GM12864 (cell line): Measurements from ENCODE around the gene PTPRM.
"Not testable (repeated sequence)": the region's sequence is repeated elsewhere in the genome, so short reads cannot be mapped to it uniquely, and the experiment has no call there.

Experiments used
- DNase-seq: peaks from one replicate; pipeline ENCODE4 v3.0.0-alpha.2; 2011; ENCODE audit warnings: low read depth
- H3K4me3 ChIP-seq: 2 replicates; pipeline ENCODE4 v1.5.1; 2011; ENCODE audit warnings: mild to moderate bottlenecking, low read depth, low read length, control low read depth
- TF ChIP-seq, protein P1 (sequence below): IDR thresholded peaks from 2 replicates; pipeline ENCODE4 v1.5.1; 2011; ENCODE audit warnings: low read depth, mild to moderate bottlenecking, moderate library complexity, low read length, control low read depth, inconsistent platforms; ENCODE audit errors: missing control alignments

Gene PTPRM

DNA sequence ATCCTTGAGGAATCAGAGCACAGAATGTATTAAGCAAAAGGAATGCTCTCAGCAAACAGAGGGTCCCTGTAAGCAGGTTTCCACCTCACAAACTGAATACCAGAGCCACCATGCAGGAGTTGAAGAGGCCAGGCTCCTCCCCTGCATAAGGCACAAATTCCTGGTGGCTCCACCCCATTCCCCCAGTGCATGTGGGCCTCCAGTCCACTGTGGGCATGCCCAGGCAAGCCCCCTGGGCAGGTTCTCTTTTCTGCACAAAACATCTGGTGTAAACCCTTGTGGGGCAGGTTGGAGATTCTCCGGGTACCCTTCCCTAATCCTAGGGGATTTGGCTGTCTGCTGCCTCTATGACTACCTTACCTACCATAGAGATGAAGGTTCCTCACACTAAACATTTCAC is 166.5 kb downstream of the PTPRM start:
- TF ChIP-seq, protein P1, sequence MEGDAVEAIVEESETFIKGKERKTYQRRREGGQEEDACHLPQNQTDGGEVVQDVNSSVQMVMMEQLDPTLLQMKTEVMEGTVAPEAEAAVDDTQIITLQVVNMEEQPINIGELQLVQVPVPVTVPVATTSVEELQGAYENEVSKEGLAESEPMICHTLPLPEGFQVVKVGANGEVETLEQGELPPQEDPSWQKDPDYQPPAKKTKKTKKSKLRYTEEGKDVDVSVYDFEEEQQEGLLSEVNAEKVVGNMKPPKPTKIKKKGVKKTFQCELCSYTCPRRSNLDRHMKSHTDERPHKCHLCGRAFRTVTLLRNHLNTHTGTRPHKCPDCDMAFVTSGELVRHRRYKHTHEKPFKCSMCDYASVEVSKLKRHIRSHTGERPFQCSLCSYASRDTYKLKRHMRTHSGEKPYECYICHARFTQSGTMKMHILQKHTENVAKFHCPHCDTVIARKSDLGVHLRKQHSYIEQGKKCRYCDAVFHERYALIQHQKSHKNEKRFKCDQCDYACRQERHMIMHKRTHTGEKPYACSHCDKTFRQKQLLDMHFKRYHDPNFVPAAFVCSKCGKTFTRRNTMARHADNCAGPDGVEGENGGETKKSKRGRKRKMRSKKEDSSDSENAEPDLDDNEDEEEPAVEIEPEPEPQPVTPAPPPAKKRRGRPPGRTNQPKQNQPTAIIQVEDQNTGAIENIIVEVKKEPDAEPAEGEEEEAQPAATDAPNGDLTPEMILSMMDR = no peak
- DNase-seq = no peak
- H3K4me3 ChIP-seq = no peak overlapping the region

- H3K4me3 ChIP-seq = no peak overlapping the region
- TF ChIP-seq, protein P1 = no peak
- no peak for DNase-seq
Observed at GRCh38 chr18:7735196-7735595, 168.1 kb downstream of the PTPRM start.

DNA sequence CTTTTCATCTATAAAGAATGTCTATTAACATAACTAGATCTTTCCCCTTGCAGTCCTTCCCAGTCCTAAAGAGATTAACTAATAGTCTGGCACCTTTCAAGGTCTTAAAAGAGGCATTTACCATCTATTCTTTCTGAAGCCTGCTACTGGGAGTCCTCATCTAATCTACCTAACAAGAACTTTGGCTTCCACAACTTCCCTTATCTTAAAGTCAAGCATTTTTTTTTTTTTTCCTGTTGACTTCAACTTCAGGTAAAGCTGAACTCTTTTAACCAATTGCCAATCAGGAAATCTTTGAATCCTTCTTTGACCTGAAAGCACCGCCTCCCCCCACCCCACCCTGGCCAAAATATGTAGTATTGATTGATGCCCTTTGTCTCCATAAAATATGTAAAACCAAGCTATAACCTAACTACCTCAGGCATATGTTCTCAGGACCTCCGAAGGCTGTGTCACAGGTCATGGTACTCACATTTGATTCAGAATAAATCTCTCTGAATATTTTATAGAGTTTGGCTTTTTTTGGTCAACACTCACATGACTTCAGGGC is 168.6 kb downstream of the PTPRM start:
- TF ChIP-seq, protein P1 = no peak

DNA sequence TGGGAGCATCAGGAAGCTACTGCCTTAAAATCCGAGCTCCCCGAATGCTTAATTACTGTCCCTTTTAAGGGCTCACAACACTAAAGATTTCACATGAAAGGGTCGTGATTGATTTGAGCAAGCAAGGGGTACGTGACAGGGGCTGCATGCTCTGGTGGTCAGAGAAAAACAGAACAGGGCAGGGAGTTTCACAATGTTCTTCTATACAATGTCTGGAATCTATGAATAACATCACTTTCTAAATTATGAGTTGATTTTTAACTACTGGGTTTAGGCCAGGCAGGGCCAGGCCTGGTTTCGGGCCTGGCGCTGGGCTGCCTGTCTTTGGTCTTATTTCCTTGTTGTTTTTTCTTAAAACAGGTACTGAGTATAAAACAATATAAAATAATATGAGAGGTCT is 169.4 kb downstream of the PTPRM start:
- not testable (repeated sequence) for H3K4me3 ChIP-seq, DNase-seq

More for the DNA sequence above, 168.6 kb downstream of the PTPRM start:
- no peak overlapping the region for H3K4me3 ChIP-seq
- no peak for DNase-seq

GRCh38 chr18:7737550-7737949 is 170.4 kb downstream of the PTPRM start:
- no peak for DNase-seq
- TF ChIP-seq, protein P1 = no peak
- no peak overlapping the region for H3K4me3 ChIP-seq

DNA sequence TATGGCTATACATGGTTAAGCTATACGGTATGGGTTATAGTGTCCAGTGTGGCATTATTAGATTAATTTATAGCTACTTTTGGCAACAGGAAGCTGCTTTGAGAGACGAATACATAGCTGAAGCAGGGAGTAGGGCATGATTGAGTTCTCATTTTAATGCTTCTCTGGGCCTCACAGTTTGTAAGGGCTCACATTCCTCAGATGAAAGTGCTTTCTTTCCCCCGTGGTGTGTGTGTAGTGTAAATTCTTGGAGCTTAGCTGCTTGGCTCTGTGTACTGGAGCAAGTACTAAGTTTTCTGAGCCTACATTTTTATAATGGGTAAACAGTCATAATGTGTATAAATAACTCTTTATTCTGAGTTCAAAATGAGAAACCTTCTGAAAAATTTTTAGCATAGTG is 173.7 kb downstream of the PTPRM start:
- DNase-seq = no peak
- no peak overlapping the region for H3K4me3 ChIP-seq
- TF ChIP-seq, protein P1 = no peak

DNA sequence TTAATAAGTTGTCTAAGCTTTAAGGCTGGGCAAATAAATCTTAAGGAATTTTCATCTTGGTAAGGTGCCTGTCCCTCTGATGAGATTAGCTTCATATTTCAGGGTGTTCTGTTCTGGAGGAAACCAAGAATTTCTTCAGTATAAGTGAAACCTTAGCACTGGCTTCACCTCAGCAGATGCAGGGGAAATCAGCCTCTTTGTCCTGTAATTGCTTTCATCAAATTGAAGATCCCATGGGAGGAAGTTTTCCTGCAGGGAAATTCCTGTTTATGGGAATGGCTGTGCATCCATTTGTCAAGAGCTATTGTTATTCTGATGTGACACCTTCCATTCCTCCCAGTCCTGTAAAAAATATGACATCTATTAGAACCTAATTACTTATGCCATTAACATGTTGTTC is 174.5 kb downstream of the PTPRM start:
- TF ChIP-seq, protein P1 = no peak
- DNase-seq = no peak
- H3K4me3 ChIP-seq = no peak overlapping the region

DNA sequence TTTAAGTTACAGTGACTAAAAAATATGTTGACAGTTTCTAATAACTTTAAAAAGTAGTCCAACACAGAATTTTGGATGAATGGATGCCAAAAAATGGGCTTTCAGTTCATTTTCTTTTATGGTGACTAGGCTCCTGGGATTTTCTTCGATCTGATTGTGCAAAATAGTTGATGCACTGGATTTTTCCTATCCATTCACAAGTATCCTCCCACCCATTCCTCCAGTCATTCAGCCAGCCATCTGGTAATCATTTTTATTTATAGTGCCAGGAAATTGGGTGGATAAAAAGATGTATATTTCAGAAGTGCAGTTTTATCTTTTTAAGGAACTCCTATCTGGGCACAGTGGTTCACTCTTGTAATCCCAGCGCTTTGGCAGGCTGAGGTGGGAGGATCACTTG is 175.1 kb downstream of the PTPRM start:
- DNase-seq = no peak
- TF ChIP-seq, protein P1 = no peak
- no peak overlapping the region for H3K4me3 ChIP-seq
